ENCODE results near the gene LRRC56.

- TF ChIP-seq ETV6 (CRISPR knock-in tag; IDR thresholded peaks at IDR 0.05) (no peak), CTCF (IDR thresholded peaks at IDR 0.05) (no peak), ELF4 (CRISPR knock-in tag; IDR thresholded peaks at IDR 0.05; ENCODE audit: low read depth) (no peak), ATF3 (CRISPR knock-in tag; conservative IDR thresholded peaks at IDR 0.05) (no peak), JUN (CRISPR knock-in tag; IDR thresholded peaks at IDR 0.05) (no peak), ATF1 (CRISPR knock-in tag; IDR thresholded peaks at IDR 0.05) (no peak), RELA (CRISPR knock-in tag; IDR thresholded peaks at IDR 0.05; ENCODE audit: borderline replicate concordance) (no peak), ZNF317 (CRISPR knock-in tag; IDR thresholded peaks at IDR 0.05; ENCODE audit: borderline replicate concordance, low read depth) (no peak), USF2 (CRISPR knock-in tag; IDR thresholded peaks at IDR 0.05) (no peak), SMAD3 (CRISPR knock-in tag; IDR thresholded peaks at IDR 0.05; ENCODE audit: borderline replicate concordance) (no peak), SP1 (CRISPR knock-in tag; conservative IDR thresholded peaks at IDR 0.05) (no peak)
These were observed 7.5 kb upstream of the LRRC56 start for GRCh38 chr11:529728-530411.
